ENCODE data around the gene PTPRF.
A peak's percentile ranks its signal among the peaks of the same experiment; 100 is the strongest.

The PTPRF gene

DNA sequence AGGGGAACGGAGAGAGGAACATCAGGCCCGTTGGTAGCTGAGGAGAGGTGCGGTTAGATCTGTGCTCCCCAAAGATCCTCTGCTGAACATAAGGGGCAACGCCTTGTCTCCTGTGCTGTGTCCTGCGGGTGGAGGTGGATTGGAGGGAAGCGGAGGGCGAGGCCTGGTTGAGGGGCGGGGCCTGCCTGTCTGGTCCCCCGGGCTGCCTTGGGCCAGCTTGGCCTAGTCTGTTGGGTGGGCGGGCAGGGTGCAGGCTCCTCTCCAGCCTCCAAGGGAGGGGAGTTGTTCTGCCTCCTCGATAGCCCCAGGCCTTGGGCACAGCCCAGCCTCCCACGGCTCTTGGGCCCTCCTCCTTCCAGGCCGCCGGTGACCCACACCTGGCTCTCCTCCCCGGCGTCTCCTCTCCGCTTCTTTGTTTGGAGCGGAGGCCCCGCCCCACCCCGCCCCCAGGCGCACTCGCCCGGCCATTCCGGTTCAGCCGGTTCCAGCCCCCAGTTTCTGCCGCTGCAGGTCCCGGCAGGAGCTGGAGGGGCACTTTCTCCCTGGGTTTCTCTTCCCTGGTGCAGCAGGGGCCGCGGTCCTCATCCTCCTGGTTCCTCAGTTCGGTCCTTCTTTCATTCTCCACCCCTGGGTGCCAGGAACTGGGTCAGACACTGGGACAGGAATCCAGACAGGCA lies 19.4 kb downstream of the PTPRF start:
- no peak for FAIRE-seq
- DNase-seq (ENCODE audit: insufficient read length, low spot score) = no peak

DNA sequence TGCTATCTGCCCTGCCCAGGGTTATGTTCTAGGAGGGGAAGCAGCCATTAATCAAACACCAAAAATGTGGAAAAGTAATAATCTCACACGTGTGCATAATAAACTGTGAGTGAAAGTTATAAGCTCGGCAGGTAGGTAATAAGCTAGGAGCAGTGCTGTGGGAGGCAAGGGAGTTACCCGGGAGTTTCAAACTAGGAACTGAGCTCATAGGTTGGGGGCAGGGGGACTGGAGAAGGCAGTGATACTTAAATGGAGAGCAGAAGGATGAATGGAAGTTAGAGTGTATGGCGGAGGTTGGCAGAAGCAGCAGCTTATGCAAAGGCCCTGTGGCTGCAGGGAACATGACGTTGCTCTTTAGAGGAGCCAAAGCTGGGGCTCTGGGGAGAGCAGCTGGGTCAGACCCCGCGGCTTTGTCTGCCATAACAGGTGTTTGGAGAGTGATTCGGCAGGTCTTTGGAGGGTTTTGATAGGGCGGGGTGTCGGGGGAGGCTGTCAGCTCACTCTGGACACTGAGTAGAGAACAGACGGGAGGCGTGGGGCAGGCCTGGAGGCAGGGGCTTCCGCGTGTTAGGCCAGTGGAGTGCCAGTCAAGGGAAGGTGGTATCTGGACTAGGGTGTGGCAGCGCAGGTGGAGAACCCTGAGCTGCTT lies 20.0 kb downstream of the PTPRF start:
- DNase-seq (ENCODE audit: insufficient read length, low spot score) = no peak
- no peak for FAIRE-seq

DNA sequence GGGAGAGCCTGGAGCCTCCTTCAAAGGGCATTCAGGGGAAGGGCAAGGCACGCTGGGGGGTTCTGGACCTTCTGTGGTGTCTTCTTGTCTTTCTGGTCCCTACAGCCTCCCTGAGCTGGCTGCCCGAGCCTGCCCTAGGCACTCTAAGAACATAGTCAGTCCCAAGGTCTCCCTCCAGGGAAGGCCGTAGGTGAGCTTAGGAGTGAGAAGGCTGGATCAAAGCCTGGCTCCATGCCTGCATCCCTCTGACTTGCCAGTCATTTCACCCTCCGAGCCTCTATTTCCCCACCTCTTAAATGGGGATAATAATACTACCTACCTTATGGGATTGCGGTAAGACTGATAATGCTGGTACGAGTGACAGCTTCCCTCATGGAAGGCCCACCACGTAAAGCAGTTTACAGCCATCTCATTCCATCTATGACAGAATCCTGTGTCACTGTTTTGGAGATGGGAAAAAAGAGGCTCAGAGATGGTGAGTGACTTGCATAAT lies 20.8 kb downstream of the PTPRF start:
- FAIRE-seq = no peak

DNA sequence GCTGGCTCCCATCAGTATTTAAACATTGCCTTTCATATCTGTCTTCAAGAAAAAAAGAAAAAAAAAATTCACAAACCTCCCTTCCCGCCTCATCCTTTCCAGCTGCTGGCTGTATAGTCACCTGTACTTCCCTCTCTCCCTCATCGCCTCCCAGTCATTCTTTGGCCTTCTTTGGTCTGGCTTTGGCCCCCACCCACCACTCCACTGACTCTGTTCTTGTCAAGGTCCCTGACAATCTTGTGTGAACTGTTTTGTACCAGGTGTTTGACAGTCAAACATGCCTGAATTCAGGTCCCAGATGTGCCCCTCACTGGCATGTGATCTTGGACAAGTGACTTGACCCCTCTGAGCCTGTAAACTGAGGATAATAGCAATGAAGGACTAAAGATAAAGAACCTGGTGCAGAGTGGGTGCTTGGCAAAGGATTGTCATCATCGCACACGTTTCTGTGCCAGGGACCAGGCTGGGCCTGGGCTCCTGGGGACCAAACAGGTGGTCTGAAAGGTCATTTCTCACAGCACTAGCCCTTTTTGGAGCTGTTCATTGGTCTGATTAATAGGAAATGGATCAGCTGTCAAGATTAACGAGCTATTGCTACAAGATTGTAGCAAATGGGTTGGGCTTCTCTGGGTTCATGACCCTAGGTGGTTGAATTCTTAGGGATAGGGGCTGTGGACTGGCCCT lies 21.5 kb downstream of the PTPRF start:
- FAIRE-seq = no peak
- DNase-seq (ENCODE audit: insufficient read length, low spot score) = no peak

More for the DNA sequence above, 20.8 kb downstream of the PTPRF start:
- DNase-seq (ENCODE audit: insufficient read length, low spot score) = no peak

DNA sequence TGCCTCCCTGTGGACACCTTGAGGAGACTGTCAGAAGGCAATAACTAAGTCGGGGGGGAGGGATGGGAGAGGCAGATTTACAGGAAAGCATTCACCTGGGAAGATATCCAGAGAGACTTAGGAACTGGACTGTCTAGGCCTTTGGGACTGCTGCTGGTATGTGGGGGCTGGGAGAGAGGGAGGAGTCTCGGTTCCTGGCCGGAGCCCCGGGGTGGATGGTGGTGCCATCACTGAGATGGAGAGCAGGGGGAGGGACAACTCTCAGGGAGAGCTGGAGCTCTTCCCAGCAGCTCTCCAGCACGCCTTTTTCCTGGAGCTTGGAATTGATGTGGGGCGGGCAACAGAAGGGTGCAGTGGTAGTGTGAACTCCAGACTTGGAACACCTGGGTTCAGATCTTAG lies 22.1 kb downstream of the PTPRF start:
- FAIRE-seq (no peak), DNase-seq (ENCODE audit: insufficient read length, low spot score) (no peak)

DNA sequence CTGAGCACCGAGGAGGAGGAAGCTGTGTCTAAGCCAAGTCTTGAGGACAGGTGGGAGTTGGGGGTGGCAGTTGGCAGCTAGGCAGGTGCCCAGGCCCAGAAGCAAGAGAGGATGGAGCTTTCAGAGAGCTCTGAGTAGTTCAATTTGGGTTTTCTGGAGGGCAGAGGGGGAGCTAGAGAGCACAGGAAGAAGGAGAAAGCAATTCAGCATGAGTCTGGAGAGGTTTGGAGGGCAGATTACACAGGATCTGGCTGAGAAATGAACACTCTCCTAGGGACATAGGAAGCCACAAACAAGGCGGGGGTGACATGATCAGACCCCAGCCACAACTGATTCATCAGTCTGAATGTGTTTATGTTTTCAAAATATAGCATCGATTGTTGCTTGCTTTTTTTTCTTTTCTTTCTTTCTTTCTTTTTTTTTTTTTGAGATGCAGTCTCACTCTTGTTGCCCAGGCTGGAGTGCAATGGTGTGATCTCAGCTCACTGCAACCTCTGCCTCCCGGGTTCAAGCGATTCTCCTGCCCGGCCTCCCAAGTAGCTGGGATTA lies 23.8 kb downstream of the PTPRF start:
- FAIRE-seq = no peak
- peak; percentile 28 for DNase-seq (ENCODE audit: insufficient read length, low spot score)

DNA sequence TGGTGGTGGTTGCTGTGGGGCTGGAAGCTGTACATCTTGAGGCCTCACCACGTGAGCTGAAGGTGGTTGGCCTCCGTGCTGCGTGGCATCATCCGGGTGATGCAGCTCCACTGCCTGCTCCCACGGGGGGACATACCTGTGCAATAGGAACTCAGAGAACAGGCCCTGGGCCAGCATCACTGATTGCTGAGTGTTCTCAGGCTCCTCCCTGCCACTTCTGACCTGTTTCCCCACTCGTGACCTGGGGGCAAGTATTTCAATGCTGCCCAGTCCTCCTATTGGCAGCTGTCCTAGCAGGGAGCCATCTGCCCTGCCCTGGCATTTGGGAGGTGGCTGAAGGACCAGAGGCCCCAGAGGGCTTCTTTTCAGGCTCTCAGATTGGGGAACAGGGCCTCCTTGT lies 26.1 kb downstream of the PTPRF start:
- FAIRE-seq (no peak), DNase-seq (ENCODE audit: insufficient read length, low spot score) (no peak)

DNA sequence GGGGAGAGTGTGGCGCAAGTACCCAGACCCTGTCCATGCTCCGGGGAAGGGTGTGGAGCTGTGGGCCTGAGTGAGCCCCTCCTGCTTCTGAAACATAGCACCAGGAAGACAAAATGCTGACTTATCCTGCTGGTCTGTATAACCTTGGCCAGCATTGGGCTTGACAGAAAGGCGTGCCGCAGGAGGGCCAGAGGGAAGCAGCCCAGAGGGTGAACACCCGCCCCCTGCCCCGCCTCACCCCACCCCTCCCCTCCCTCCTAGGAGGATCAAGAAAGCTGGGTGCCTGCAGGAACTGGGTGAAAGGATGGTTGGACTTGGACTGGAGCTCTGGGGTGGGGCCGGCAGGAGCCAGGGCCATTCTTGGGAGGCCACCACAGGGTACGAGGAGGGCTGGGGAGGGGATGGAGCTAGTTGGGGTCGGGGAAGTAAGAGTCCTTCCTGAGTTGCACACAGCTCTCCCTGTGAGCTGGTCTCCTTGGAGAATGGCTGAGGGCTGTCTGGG lies 27.1 kb downstream of the PTPRF start:
- FAIRE-seq = no peak
- DNase-seq (ENCODE audit: insufficient read length, low spot score) = no peak

DNA sequence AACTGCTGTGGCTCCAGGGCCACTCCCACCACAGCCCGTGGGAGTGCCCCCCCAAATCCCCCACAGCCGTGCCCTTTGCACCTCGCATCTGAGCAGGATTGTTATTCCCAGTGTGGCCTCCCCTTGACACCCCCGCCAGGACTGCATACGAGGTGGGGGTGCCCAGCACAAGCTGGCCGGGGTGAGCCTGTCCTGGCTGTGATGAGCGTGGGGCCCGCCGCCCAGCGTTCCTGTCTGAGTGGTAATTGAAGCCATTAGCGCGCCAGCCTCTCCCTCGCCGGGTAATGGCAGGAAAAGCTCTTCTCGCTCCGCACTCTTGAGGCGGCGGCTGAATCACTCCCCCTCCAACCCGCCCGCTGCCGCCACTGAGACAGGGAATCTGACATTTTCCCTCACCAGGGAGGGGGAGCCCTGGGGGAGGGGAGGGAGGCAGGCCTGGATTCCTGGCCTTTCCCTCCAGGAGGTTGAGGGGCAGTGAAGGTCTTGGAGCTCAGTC lies 27.7 kb downstream of the PTPRF start:
- DNase-seq (ENCODE audit: insufficient read length, low spot score) = no peak
- FAIRE-seq = no peak

DNA sequence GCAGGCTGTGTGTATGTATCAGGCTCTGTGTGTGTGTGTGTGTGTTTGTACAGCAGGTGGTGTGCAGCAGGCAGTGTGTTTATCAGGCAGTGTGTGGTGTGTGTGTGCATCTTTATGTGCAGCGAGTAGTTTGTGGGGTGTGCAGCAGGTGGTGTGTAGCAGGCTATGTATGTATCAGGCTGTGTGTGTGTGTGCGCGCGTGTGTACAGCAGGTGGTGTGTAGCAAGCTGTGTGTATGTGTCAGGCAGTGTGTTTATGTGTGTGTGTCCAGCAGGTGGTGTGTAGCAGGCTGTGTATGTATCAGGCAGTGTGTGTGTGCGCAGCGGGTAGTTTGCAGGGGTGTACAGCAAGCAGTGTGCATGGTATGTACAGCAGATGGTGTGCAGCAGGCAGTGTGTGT lies 29.0 kb downstream of the PTPRF start:
- no peak for DNase-seq (ENCODE audit: insufficient read length, low spot score)
- peak; percentile 95 for FAIRE-seq

DNA sequence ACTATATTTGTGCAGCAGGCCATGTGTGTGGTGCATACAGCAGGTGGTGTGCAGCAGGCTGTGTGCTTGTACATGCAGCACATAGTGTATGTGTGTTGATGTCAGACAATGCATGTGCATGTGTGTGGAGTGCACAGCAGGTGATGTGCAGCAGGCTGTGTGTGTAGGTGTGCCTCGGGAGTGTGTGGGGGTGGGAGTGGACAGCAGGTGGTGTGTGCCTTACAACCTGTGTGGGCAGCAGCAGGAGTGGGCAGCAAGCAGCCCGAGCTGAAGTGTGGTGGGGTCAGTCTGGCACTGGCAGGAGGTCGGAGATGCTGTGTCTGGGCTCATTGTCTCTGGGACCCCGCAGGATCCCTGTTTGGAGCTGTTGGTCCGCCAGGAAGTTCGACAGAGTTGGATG lies 29.6 kb downstream of the PTPRF start:
- FAIRE-seq = no peak
- DNase-seq (ENCODE audit: insufficient read length, low spot score) = no peak

DNA sequence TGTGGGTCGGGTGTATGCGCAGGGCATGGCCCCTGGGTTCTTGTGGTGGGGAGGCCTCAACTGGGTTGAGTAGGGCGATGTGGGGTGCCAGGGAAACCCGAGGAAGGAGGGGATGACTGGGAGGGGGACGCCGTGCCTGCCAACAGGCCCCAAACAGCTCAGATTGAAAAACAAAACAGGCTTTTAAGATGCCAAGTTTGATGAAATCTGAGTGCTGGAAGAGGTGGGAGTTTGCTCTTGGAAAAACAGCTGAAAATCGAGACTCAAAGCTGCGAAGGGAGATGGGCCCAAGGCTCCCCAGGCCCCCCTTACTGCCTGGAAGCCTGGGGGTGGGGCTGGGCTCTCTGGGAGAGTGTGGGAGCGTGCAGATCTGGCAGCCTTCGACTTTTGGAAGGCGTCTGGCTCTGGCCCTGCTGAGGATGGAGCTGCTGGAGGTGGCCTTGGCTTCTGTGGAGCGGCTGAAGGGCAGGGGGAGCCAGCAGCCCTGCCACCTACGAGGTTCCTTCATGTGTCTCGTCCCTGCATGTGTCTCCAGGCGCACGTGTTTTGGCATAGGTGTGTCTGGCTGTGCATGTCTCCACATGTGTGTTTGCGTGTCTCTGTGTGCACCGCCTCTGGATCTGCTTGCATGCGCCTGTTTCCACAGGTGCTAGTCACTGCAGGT lies 33.3 kb downstream of the PTPRF start:
- no peak for DNase-seq (ENCODE audit: insufficient read length, low spot score)
- FAIRE-seq = no peak

DNA sequence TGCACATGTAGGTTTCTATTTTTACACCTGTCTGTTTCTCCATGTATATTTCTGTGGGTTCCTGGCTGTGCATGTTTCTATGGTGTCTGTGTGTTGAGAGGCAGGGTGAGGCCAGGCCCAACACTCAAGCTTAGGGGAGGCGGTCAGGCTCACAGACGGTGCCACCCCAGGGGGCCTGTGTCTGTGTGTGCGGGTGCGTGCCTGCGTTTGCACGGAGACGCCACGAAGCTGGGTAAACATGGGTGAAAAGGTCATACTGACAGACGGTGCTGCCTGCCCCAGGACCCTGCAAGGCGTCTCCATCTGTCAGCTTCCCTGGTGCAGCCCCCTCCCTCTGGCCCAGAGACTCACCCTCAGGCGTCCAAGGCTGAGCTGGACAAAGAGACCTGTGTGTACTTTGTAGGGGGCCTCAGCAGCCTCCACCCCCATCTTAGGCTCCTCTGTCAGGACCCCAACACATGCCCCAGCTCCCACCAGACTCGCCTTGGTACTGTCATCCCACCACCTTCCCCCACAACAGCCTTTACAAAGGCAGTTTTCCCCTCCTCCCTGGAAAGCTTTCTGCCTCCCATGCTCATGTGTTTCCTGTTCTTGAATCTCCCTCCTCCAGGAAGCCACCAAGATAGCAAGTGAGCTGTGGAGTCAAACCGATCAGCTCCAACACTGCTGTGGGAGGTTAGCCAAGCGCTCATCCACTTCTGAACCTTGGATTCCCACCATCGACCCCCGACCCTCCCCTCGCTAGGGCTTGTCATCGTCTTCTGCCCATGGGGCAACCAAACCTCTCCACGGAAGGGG lies 34.1 kb downstream of the PTPRF start:
- DNase-seq (ENCODE audit: insufficient read length, low spot score) (no peak), FAIRE-seq (no peak)

DNA sequence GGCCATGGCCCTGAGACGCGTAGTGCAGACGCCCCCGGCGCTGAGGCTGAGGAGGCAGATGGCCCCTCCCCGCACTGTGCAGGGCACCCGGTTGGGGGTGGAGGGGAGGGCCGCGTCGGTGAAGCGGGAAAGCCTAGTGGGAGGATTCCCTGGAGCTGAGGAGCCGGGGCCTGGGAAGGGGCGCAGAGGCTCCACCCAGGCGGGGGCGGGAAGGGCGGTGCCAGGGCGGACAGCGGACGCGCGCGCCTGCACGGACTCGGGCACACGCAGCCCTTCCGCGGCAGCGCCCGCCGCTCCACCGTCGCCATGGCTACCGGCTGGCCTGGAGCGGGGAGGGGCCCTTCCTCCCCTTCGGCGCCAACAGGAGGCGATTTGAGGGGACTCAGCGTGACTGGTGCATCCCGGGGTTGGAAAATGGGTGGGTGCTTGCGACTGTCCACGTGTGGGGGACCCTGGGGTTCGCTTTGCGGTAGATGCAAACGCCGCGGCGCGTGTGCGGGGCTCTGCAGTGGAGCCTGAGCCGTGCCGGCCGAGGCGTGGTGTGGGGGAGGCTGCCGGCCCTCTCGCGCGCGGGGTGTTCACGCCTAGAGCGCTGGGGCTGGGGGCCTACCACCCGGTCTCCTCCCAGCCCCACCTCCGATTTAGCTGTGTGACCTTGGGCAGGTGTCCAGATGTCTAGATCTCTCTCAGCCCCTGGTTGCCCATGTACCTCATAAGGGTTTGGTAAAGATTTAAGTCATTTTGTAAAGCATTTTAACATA lies 35.1 kb downstream of the PTPRF start:
- no peak for FAIRE-seq
- no peak for DNase-seq (ENCODE audit: insufficient read length, low spot score)

DNA sequence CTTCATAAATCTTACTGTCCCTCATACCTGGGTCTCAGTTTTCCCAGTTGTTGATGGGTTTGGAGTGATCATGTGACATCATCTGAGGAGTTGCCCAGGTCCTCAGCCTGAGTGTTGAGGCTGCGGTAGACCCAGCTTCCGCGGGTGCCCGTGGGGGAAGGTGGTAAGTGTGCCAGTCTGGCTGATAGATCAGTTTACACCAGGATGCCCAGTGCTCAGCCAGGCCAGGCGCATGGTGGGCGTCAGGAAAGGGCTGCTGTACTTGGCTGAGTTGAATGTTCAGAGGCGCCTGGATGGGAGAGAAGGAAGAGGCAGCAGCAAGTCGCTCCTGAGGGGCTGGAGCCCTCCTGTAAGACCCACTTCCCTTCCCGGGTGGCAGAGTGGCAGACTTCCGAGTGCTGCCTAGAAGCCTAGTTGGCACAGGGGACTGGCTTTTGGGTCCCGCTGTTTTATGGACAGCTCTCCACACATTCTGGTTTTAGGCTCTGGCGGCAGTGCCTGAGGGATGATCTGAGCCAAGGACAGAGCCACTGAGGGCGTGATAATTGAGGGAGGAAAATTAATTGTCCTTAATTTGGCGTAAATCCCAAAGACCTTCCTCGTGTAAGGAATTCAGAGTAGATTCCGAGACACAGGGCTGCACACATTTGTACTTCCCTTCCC lies 35.8 kb downstream of the PTPRF start:
- DNase-seq (ENCODE audit: insufficient read length, low spot score) (no peak), FAIRE-seq (no peak)

DNA sequence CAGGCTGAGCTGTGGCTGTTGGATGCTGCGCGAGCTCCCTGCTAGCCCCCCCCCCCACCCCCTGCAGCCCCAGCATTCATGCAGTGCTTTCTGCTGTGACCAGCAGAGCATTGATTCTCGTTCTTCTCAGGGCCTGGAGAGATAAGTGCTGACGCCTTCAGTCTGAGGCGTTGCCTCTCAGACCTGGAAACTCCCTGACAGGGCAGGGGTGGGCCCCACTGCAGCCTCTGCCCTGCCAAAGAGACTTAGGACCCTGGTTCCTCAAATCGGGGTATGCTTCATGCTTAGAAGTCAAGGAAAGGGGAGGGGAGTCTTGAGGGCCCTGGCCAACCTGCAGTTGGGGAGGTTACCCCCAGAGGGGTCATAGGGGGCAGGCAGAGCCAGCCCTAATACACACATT lies 38.5 kb downstream of the PTPRF start:
- FAIRE-seq (no peak), DNase-seq (ENCODE audit: insufficient read length, low spot score) (no peak)

DNA sequence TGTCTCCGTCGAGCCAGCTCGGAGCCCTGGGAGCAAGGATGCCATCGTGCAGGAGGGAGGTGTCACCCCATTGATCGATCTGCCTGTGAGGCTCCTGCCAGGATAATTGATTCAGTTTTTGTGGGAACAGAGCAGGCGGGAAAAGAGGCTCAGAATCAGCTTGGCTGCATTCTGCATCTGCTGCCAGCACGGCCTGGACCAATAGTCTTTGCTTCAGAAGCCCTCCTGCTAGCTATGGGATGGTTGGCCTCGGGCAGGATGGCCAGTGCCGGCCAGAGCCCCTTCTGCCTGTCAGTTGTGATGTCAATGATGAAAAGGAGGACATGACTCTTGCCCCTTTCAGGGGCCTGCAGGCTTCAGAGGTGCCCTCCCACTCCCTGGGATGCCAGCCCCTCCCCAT lies 39.6 kb downstream of the PTPRF start:
- DNase-seq (ENCODE audit: insufficient read length, low spot score) (no peak), FAIRE-seq (no peak)

DNA sequence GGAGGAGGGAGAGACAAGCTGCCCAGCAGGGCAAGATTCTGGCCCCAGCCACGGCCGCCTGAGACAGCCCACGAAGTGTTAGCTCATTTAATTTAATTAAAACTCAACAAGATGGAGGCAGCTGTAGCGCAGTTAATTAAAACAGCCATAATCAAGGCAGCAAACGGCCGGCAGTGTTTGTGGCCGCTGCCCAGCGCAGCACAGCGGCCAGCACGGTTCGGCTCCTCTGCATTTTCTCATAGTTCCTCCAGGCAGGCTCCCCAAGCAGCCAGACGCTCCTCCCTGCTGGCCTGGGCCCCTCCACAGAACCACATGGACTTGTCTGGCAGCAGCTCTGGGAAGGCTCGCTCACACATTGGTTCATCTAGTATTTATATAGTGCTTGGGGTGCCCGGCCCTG lies 40.0 kb downstream of the PTPRF start:
- FAIRE-seq (no peak), DNase-seq (ENCODE audit: insufficient read length, low spot score) (no peak)

DNA sequence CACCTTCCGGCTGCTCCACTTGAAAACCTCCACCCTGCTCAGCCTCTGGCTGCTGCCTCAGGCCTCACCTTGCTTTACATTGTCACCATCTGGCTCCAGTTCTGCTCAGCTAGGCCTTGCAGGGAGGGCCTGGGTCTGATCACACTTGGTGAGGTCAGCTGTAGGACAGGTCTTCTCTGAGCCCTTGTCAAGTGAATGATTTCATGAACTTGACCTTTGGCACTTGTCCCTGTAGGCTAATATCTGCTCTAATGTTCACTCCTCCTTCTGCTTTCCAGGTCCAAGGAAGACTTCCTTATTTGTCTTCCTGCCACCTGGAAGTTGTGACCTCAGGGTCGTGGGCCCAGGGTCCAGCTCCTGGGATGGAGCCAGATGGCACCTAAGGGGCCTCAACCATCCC lies 41.4 kb downstream of the PTPRF start:
- FAIRE-seq (no peak), DNase-seq (ENCODE audit: insufficient read length, low spot score) (no peak)

Measured in HTR-8/SVneo (cell line).